Spleen (tissue), 11 donors: ENCODE results near the gene SBK2. TPM values are rescaled to one million over a fixed set of nuclear protein-coding genes. Genes with fewer than 3 reads are reported as not detected.

Source experiments
- DNase-seq: peaks from one replicate; pipeline ENCODE4 v3.0.0-alpha.2; 2020
- H3K27ac ChIP-seq, 8 donors: fragments of 200-600 bp; sonication (generic) in 7 of 8; 1 replicate in 4 of 8; 2 replicates in 4 of 8; pipeline versions ENCODE4 v1.5.0 to v1.8.0; 2016 to 2021; ENCODE audit warnings: inconsistent platforms in 4 of 8, mild to moderate bottlenecking in 4 of 8, moderate library complexity in 1 of 8
- H3K27me3 ChIP-seq, 7 donors: fragments of 200-600 bp; sonication (generic) in 6 of 7; replicated peaks in 1 of 7; 1 replicate in 4 of 7; 2 replicates in 3 of 7; pipeline versions ENCODE4 v1.5.0 to v1.8.0; 2016 to 2021; ENCODE audit warnings: inconsistent platforms in 3 of 7, mild to moderate bottlenecking in 1 of 7
- H3K36me3 ChIP-seq, 6 donors: fragments of 200-600 bp; sonication (generic) in 5 of 6; 1 replicate in 4 of 6; 2 replicates in 2 of 6; pipeline versions ENCODE4 v1.5.0 to v1.8.0; 2016 to 2021; ENCODE audit warnings: inconsistent platforms in 2 of 6
- H3K4me1 ChIP-seq, 6 donors: fragments of 200-600 bp; sonication (generic) in 5 of 6; 1 replicate in 3 of 6; 2 replicates in 3 of 6; pipeline versions ENCODE4 v1.5.0 to v1.8.0; 2016 to 2021; ENCODE audit warnings: inconsistent platforms in 3 of 6
- H3K4me3 ChIP-seq, 8 donors: fragments of 200-600 bp; sonication (generic) in 7 of 8; 1 replicate in 4 of 8; 2 replicates in 4 of 8; pipeline versions ENCODE4 v1.5.0 to v1.8.0; 2016 to 2021; ENCODE audit warnings: inconsistent platforms in 4 of 8, mild to moderate bottlenecking in 4 of 8, moderate library complexity in 2 of 8
- H3K9me3 ChIP-seq, 8 donors: fragments of 200-600 bp; sonication (generic) in 7 of 8; 1 replicate in 4 of 8; 2 replicates in 4 of 8; pipeline versions ENCODE4 v1.5.0 to v1.8.0; 2016 to 2021; ENCODE audit warnings: inconsistent platforms in 4 of 8
- CTCF ChIP-seq, 11 experiments: fragments of 200-600 bp in 7 of 11; fragments of 450-650 bp in 4 of 11; sonication (generic) in 4 of 11; IDR thresholded peaks in 8 of 11; conservative IDR thresholded peaks in 3 of 11; 1 replicate in 7 of 11; 2 replicates in 4 of 11; pipeline versions ENCODE4 v1.4.0 to v1.8.0; 2016 to 2021; ENCODE audit warnings: antibody characterized with exemption in 11 of 11, inconsistent platforms in 4 of 11, mild to moderate bottlenecking in 1 of 11
- POLR2A ChIP-seq, 3 donors: fragments of 450-650 bp; IDR thresholded peaks; one replicate each; pipeline ENCODE4 v1.5.1; 2017; ENCODE audit warnings: antibody characterized with exemption in 3 of 3, mild to moderate bottlenecking in 1 of 3
- POLR2AphosphoS5 ChIP-seq, 3 donors: sonication (generic); formaldehyde crosslinking; IDR thresholded peaks; one replicate each; pipeline ENCODE4 v1.5.1; 2017; ENCODE audit warnings: antibody characterized with exemption in 3 of 3
- WGBS, 5 donors: extraction: QIAGEN DNeasy Blood & Tissue Kit in 3 of 5; methylation state at CpG; one replicate each; pipeline versions ENCODE4 v1.1.5 to v1.1.7; 2013 to 2018; 5-methylcytosine and 5-hydroxymethylcytosine counted together
- intact Hi-C: fragments of 100-400 bp; cut with DNase I; formaldehyde crosslinking; loops from one replicate; pipeline ENCODE4 v1.15.0; 2023; ENCODE audit warnings: low total_unique reads
- polyA plus RNA-seq, 3 donors: library from polyadenylated mRNA; stranded (reverse); fragments of 200-250 nt; gene quantifications; one replicate each; pipeline ENCODE4 v1.2.1, GENCODE V29; 2013
- total RNA-seq, 7 donors: library from RNA; depleted of rRNA in 3 of 7; stranded (reverse); fragments of >200 nt in 3 of 7; fragmentation: NEBNext Ultra II Directional in 4 of 7; extraction: Animal tissue kit (Norgen Biotek cat#: 25700) in 4 of 7; gene quantifications; one replicate each; pipeline versions ENCODE4 v1.1.0 to v1.2.1, GENCODE V29; 2016 to 2021
- donor health status: healthy with polysubstance abuse.
- donor health status: DM: no; HTN: no; CAD: no; lungs with moderate emphysema.
- donor health status: DM: no; HTN: no; CAD: no.
- donor health status: Bipolar disorder and iron deficiency.
- donor health status: healthy.
- donor health status: DM: no; HTN: no; CAD: no.
- donor health status: DM: yes; HTN: yes; CAD: no.

Gene SBK2
- total and polyA plus RNA-seq, 10 donors, result not detected

- WGBS, 5 donors, result 29 to 46% (median 38%) methylated on average over 33 to 35 of the region's 35 CpGs
- Histone ChIP-seq H3K4me3 (no peak overlapping the region), H3K4me1 (peaks cover 0 to 8% (median 2%) of the 10 kb centered on the region in 6 donors), H3K27me3 (peaks cover 0 to 46% (median 0%) of the 10 kb centered on the region in 7 donors), H3K9me3 (no peaks in the 10 kb centered on the region), H3K27ac (no peak overlapping the region), H3K36me3 (no peaks in the 10 kb centered on the region)
- TF ChIP-seq POLR2AphosphoS5 (IDR thresholded peaks at IDR 0.05), result peak in 2 of 3 donors; percentile 37 to 47
- TF ChIP-seq POLR2A (IDR thresholded peaks at IDR 0.05), result no peak
- no peak for TF ChIP-seq CTCF (IDR thresholded peaks at IDR 0.05 in 8 of 11, conservative IDR thresholded peaks at IDR 0.05 in 3 of 11)
- no peak for DNase-seq
- intact Hi-C loops, result no loop called here
These were observed 10.4 kb downstream of the SBK2 start for GRCh38 chr19:55526216-55527196.

DNA sequence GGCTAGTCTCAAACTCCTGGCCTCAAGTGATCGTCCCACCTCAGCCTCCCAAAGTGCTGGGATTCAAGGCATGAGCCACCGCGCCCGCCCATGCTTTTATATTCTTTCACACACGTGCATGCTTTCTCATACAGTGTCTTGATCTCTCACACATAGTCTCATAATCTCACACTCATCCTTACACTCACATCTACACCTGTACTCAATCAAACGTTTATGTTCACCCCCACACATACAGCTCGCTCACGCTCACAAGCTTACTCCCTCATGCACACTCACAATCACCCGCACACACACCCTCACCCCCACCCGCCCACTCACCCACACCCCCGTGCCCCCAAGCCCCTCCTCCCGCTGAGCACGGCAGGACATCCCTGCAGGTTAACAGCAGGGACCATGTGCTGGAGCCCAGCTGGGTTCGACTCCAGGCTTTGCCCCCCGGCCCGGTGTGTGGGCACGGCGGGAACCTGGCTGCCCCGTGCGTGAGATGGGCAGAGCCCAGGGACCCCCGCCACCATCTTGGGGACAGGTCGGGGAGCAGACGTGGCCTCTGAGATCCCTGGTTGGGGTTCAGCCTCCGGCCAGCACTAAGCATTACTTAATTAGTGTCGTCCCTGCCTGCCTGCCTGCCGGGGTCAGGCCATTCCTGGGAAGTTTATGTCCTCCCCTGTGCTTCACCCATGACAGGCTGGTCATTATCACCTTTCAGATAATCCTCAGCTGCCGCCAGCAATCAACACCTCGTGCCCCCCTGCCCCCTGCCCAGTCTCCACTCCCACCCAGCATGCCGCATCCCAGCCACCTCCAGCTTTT, 11.4 kb downstream of the SBK2 start:
- DNase-seq, result no peak
- H3K27me3 ChIP-seq, result peaks cover 0 to 40% (median 0%) of the 10 kb centered on the region in 7 donors
- no peaks in the 10 kb centered on the region for H3K36me3 ChIP-seq
- intact Hi-C loops, result no loop called here
- no peaks in the 10 kb centered on the region for H3K9me3 ChIP-seq
- H3K27ac ChIP-seq, result no peak overlapping the region
- H3K4me3 ChIP-seq, result no peak overlapping the region
- TF ChIP-seq POLR2AphosphoS5 (IDR thresholded peaks at IDR 0.05), result no peak
- no peak for TF ChIP-seq CTCF (IDR thresholded peaks at IDR 0.05 in 8 of 11, conservative IDR thresholded peaks at IDR 0.05 in 3 of 11)
- no peak for TF ChIP-seq POLR2A (IDR thresholded peaks at IDR 0.05)
- 58 to 77% (median 66%) methylated on average over 27 to 29 of the region's 29 CpGs for WGBS, 5 donors
- peaks cover 0 to 8% (median 2%) of the 10 kb centered on the region in 6 donors for H3K4me1 ChIP-seq

GRCh38 chr19:55520691-55521292, 16.1 kb downstream of the SBK2 start:
- WGBS, 5 donors, result 77 to 84% (median 81%) methylated on average over 14 of the region's 14 CpGs
- Histone ChIP-seq H3K9me3 (no peaks in the 10 kb centered on the region), H3K27ac (no peak overlapping the region), H3K4me1 (peaks cover 0 to 13% (median 11%) of the 10 kb centered on the region in 6 donors), H3K4me3 (no peak overlapping the region), H3K27me3 (peaks cover 0 to 22% (median 0%) of the 10 kb centered on the region in 7 donors), H3K36me3 (peaks cover 0 to 5% (median 0%) of the 10 kb centered on the region in 6 donors)
- DNase-seq, result no peak
- intact Hi-C loops, result no loop called here
- TF ChIP-seq POLR2AphosphoS5 (IDR thresholded peaks at IDR 0.05) (no peak), POLR2A (IDR thresholded peaks at IDR 0.05) (no peak), CTCF (IDR thresholded peaks at IDR 0.05 in 8 of 11, conservative IDR thresholded peaks at IDR 0.05 in 3 of 11) (no peak)
